HCT116 (cell line): ENCODE measurements around the gene SOX6. TPM values are rescaled to one million over a fixed set of nuclear protein-coding genes. Genes with fewer than 3 reads are reported as not detected.

ENCODE experiments used
- ATAC-seq: fragments of 200-7000 bp; cut with Tn5 transposase; 2 replicates; pipeline ENCODE4 v1.9.1; 2020; ENCODE audit warnings: mild to moderate bottlenecking, moderate library complexity
- BruUV-seq: library from RNA; stranded (reverse); fragments of 400-500 nt; replicated peaks from 2 replicates; lab custom pipeline; 2021; lab: Mats Ljungman, UMichigan
- CTCF ChIA-PET: fragments of 300-600 bp; sonication (Branson Sonifier 250); formaldehyde crosslinking; loops from one replicate; lab custom pipeline; 2021; ENCODE audit warnings: antibody characterized with exemption; lab: Charles Lee
- POLR2A ChIA-PET: fragments of 300-600, 350-600 bp; sonication (Branson Sonifier 250); formaldehyde crosslinking; loops from one replicate; lab custom pipeline; 2021; ENCODE audit warnings: antibody characterized with exemption; lab: Charles Lee
- RAD21 ChIA-PET, 2 experiments: fragments of 300-600 bp; sonication (Branson Sonifier 250); formaldehyde crosslinking; loops; one replicate each; lab custom pipeline; 2023; ENCODE audit warnings: low total read pairs in 2 of 2; ENCODE audit not compliant: uncharacterized antibody in 2 of 2, unreplicated experiment in 2 of 2, low non-redundant PET in 1 of 2; lab: Charles Lee
- DNase-seq: peaks from one replicate; pipeline ENCODE4 v3.0.0-alpha.2; 2010; ENCODE audit warnings: low read depth, low spot score
- H2AFZ ChIP-seq: fragments of 200-600 bp; shearing (Covaris generic), sonication (generic); 2 replicates; pipeline ENCODE4 v1.6.1; 2017; ENCODE audit warnings: low read depth, mixed run types, mixed read lengths, antibody characterized with exemption, low read length; ENCODE audit not compliant: poor library complexity, severe bottlenecking
- H3K27ac ChIP-seq: 2 replicates; pipeline ENCODE4 v1.5.1; 2012; ENCODE audit warnings: low read depth, low read length
- H3K27me3 ChIP-seq: fragments of 200-600 bp; sonication (generic); 2 replicates; pipeline ENCODE4 v1.6.1; 2016; ENCODE audit warnings: mixed run types, low read length, mixed read lengths; ENCODE audit not compliant: insufficient read depth
- H3K36me3 ChIP-seq, 2 experiments: fragments of 200-500 bp in 1 of 2; fragments of 200-600 bp in 1 of 2; sonication (Bioruptor generic) in 1 of 2; sonication (generic) in 1 of 2; 2 replicates each; pipeline versions ENCODE4 v1.5.1 to v1.6.1; 2014 to 2016; ENCODE audit warnings: low read length in 2 of 2, inconsistent platforms in 1 of 2, mixed read lengths in 1 of 2, mixed run types in 1 of 2; ENCODE audit not compliant: insufficient read depth in 2 of 2, control insufficient read depth in 1 of 2
- H3K4me1 ChIP-seq, 2 experiments: fragments of 200-600 bp in 1 of 2; sonication (generic) in 1 of 2; 2 replicates each; pipeline versions ENCODE4 v1.5.1 to v1.6.1; 2012 to 2017; ENCODE audit warnings: low read length in 2 of 2, inconsistent platforms in 1 of 2, mild to moderate bottlenecking in 1 of 2, mixed read lengths in 1 of 2, mixed run types in 1 of 2, moderate library complexity in 1 of 2; ENCODE audit not compliant: insufficient read depth in 2 of 2, control insufficient read depth in 1 of 2
- H3K4me2 ChIP-seq: fragments of 200-600 bp; sonication (generic); 2 replicates; pipeline ENCODE4 v1.6.1; 2017; ENCODE audit warnings: mixed run types, low read length, mixed read lengths
- H3K4me3 ChIP-seq, 2 experiments: fragments of 200-600 bp in 1 of 2; sonication (generic) in 1 of 2; replicated peaks in 1 of 2; 2 replicates each; pipeline ENCODE4 v1.5.1; 2011 to 2016; ENCODE audit warnings: low read length in 2 of 2, control low read depth in 1 of 2, low read depth in 1 of 2, mild to moderate bottlenecking in 1 of 2, mixed read lengths in 1 of 2, mixed run types in 1 of 2
- H3K79me2 ChIP-seq: fragments of 200-600 bp; sonication (generic); 2 replicates; pipeline ENCODE4 v1.6.1; 2017; ENCODE audit warnings: mild to moderate bottlenecking, mixed run types, low read length, moderate library complexity, mixed read lengths; ENCODE audit not compliant: insufficient read depth
- H3K9ac ChIP-seq: fragments of 200-600 bp; sonication (generic); 2 replicates; pipeline ENCODE4 v1.6.1; 2016; ENCODE audit warnings: low read length, mixed read lengths
- H3K9me2 ChIP-seq: fragments of 200-600 bp; sonication (generic), shearing (Covaris generic); 2 replicates; pipeline ENCODE4 v1.6.1; 2017; ENCODE audit warnings: mixed run types, mild to moderate bottlenecking, moderate library complexity; ENCODE audit not compliant: insufficient read depth
- H3K9me3 ChIP-seq, 2 experiments: fragments of 200-500 bp in 1 of 2; fragments of 200-600 bp in 1 of 2; sonication (Bioruptor generic) in 1 of 2; sonication (generic) in 1 of 2; 2 replicates each; pipeline ENCODE4 v1.6.1; 2014 to 2017; ENCODE audit warnings: low read length in 2 of 2, mixed read lengths in 2 of 2, inconsistent platforms in 1 of 2, low read depth in 1 of 2, mild to moderate bottlenecking in 1 of 2, mixed run types in 1 of 2, moderate library complexity in 1 of 2; ENCODE audit not compliant: control insufficient read depth in 1 of 2, insufficient read depth in 1 of 2
- H4K20me1 ChIP-seq: fragments of 200-600 bp; sonication (generic), shearing (Covaris generic); 2 replicates; pipeline ENCODE4 v1.6.1; 2017; ENCODE audit warnings: mixed run types, mild to moderate bottlenecking, moderate library complexity; ENCODE audit not compliant: insufficient read depth
- ATF3 ChIP-seq: IDR thresholded peaks from 2 replicates; pipeline ENCODE4 v1.6.1; 2012
- CEBPB ChIP-seq: IDR thresholded peaks from 2 replicates; pipeline ENCODE4 v1.6.1; 2012; ENCODE audit warnings: low read depth
- EGR1 ChIP-seq: IDR thresholded peaks from 2 replicates; pipeline ENCODE4 v1.6.1; 2012; ENCODE audit warnings: low read depth
- EZH2 ChIP-seq: fragments of 200-600 bp; sonication (generic); IDR thresholded peaks from 2 replicates; pipeline ENCODE4 v1.6.1; 2017; ENCODE audit warnings: antibody characterized with exemption, mixed run types
- EZH2phosphoT487 ChIP-seq: fragments of 200-600 bp; IDR thresholded peaks from 2 replicates; pipeline ENCODE4 v1.6.1; 2018; ENCODE audit warnings: antibody characterized with exemption, borderline replicate concordance
- FOSL1 ChIP-seq: IDR thresholded peaks from 2 replicates; pipeline ENCODE4 v1.6.1; 2012; ENCODE audit warnings: low read depth
- JUND ChIP-seq: IDR thresholded peaks from 2 replicates; pipeline ENCODE4 v1.6.1; 2012
- POLR2A ChIP-seq: IDR thresholded peaks from 2 replicates; pipeline ENCODE4 v1.7.0; 2011; ENCODE audit warnings: borderline replicate concordance; ENCODE audit not compliant: insufficient read depth, insufficient read length; ENCODE audit errors: extremely low read depth
- POLR2AphosphoS5 ChIP-seq: IDR thresholded peaks from 2 replicates; pipeline ENCODE4 v1.6.1; 2011; ENCODE audit warnings: mild to moderate bottlenecking, low read depth, low read length, moderate library complexity
- RAD21 ChIP-seq: IDR thresholded peaks from 2 replicates; pipeline ENCODE4 v1.6.1; 2012; ENCODE audit warnings: low read depth, mild to moderate bottlenecking
- SIN3A ChIP-seq: IDR thresholded peaks from 2 replicates; pipeline ENCODE4 v1.6.1; 2012; ENCODE audit warnings: low read depth
- SP1 ChIP-seq: IDR thresholded peaks from 2 replicates; pipeline ENCODE4 v1.6.1; 2012; ENCODE audit warnings: low read depth
- SRF ChIP-seq: IDR thresholded peaks from 2 replicates; pipeline ENCODE4 v1.6.1; 2012; ENCODE audit warnings: low read depth
- TCF7L2 ChIP-seq: IDR thresholded peaks from 2 replicates; pipeline ENCODE4 v1.7.0; 2011; ENCODE audit warnings: borderline replicate concordance, inconsistent platforms; ENCODE audit not compliant: insufficient read depth, insufficient read length; ENCODE audit errors: extremely low read depth
- YY1 ChIP-seq: IDR thresholded peaks from 2 replicates; pipeline ENCODE4 v1.6.1; 2011; ENCODE audit warnings: low read length, low read depth, moderate library complexity, mild to moderate bottlenecking; ENCODE audit not compliant: insufficient replicate concordance; ENCODE audit errors: extremely low read depth
- ZNF274 ChIP-seq: fragments of 200-500 bp; sonication (Bioruptor generic); IDR thresholded peaks from 2 replicates; pipeline ENCODE4 v1.6.1; 2014; ENCODE audit warnings: mild to moderate bottlenecking, low read depth, low read length, inconsistent platforms
- intact Hi-C: fragments of 100-400 bp; cut with micrococcal nuclease; formaldehyde crosslinking; loops from 2 replicates; pipeline ENCODE4 v1.10.0; 2022
- total RNA-seq: library from RNA; stranded (reverse); gene quantifications from one replicate; pipeline ENCODE4 v1.2.1, GENCODE V29; 2021; ENCODE audit not compliant: unreplicated experiment
- TF ChIP-seq, protein P1 (sequence below): IDR thresholded peaks from 2 replicates; pipeline ENCODE4 v1.6.1; 2012
- TF ChIP-seq, protein P2 (sequence below): IDR thresholded peaks from 2 replicates; pipeline ENCODE4 v1.6.1; 2011; ENCODE audit warnings: mild to moderate bottlenecking, low read length, moderate library complexity; ENCODE audit not compliant: insufficient replicate concordance; ENCODE audit errors: extremely low read depth

The SOX6 gene
- total RNA-seq, 1 experiment from 2014 or later = 0.81 TPM

DNA sequence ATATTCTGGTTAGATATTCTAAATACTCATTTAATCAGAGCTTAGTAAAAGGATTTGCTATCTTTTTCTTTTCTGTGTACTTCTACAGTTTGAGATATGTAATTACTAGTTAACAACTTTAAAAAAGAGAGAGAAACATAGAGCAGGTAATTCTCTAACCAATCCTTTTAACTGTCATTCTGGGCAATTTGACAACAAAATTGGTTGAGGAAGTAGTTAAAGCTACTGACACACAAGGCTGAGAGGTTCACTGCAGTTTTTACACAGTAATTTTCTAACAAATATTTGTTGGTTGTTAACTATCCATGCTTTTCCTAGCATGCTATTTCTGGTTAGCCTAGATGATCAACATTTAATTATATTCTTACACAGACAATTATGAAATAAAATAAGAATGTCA, 3.6 kb downstream of the SOX6 start:
- TF ChIP-seq FOSL1 (no peak), SIN3A (no peak), CEBPB (no peak), RAD21 (no peak), EZH2phosphoT487 (no peak), ZNF274 (no peak), JUND (no peak), ATF3 (no peak), TCF7L2 (no peak), POLR2AphosphoS5 (no peak), EGR1 (no peak), EZH2 (no peak), POLR2A (no peak), SP1 (no peak), YY1 (no peak), SRF (no peak)
- TF ChIP-seq, protein P1, sequence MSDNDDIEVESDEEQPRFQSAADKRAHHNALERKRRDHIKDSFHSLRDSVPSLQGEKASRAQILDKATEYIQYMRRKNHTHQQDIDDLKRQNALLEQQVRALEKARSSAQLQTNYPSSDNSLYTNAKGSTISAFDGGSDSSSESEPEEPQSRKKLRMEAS = no peak
- TF ChIP-seq, protein P2, sequence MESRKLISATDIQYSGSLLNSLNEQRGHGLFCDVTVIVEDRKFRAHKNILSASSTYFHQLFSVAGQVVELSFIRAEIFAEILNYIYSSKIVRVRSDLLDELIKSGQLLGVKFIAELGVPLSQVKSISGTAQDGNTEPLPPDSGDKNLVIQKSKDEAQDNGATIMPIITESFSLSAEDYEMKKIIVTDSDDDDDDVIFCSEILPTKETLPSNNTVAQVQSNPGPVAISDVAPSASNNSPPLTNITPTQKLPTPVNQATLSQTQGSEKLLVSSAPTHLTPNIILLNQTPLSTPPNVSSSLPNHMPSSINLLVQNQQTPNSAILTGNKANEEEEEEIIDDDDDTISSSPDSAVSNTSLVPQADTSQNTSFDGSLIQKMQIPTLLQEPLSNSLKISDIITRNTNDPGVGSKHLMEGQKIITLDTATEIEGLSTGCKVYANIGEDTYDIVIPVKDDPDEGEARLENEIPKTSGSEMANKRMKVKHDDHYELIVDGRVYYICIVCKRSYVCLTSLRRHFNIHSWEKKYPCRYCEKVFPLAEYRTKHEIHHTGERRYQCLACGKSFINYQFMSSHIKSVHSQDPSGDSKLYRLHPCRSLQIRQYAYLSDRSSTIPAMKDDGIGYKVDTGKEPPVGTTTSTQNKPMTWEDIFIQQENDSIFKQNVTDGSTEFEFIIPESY = no peak
- Histone ChIP-seq H3K9me2 (no peaks in the 10 kb centered on the region), H3K4me1 (no peaks in the 10 kb centered on the region), H3K27ac (no peak overlapping the region), H2AFZ (no peak overlapping the region), H3K27me3 (peaks cover 11% of the 10 kb centered on the region), H3K36me3 (no peaks in the 10 kb centered on the region), H3K9ac (no peak overlapping the region), H3K9me3 (no peaks in the 10 kb centered on the region), H3K4me2 (no peak overlapping the region), H4K20me1 (no peaks in the 10 kb centered on the region), H3K4me3 (no peak overlapping the region), H3K79me2 (no peaks in the 10 kb centered on the region)
- no peak for ATAC-seq
- CTCF ChIA-PET = no interaction called here
- BruUV-seq = no TSS peak
- RAD21 ChIA-PET = no interaction called here
- intact Hi-C loops = no loop called here
- POLR2A ChIA-PET = no interaction called here
- DNase-seq = no peak
